22Rv1 (cell line): ENCODE measurements around the gene NUBP1.

Source experiments
- ZFX ChIP-seq: fragments of 450-650 bp; IDR thresholded peaks from 2 replicates; pipeline ENCODE4 v1.6.1; 2017; ENCODE audit warnings: antibody characterized with exemption, borderline replicate concordance
- TF ChIP-seq, protein P1 (sequence below): fragments of 450-650 bp; IDR thresholded peaks from 2 replicates; pipeline ENCODE4 v1.5.1; 2017; ENCODE audit warnings: mild to moderate bottlenecking

DNA sequence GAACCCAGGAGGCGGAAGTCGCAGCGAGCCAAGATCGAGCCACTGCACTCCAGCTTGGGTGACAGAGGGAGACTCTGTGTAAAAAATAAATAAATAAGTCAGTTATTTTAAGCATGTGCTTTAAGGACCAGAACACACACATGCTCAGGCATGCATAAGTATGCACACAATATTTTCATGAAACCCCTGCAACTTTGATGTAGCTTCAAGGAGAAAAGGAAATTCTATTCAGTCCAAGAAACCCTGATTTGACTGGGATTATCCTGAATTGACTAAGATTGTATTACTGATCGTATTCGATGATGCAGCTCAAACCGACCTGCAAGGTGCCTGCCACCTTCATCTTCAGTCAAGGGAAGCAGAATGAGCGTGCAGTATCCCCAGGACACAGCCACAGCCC, 49.8 kb upstream of the NUBP1 start:
- TF ChIP-seq, protein P1, sequence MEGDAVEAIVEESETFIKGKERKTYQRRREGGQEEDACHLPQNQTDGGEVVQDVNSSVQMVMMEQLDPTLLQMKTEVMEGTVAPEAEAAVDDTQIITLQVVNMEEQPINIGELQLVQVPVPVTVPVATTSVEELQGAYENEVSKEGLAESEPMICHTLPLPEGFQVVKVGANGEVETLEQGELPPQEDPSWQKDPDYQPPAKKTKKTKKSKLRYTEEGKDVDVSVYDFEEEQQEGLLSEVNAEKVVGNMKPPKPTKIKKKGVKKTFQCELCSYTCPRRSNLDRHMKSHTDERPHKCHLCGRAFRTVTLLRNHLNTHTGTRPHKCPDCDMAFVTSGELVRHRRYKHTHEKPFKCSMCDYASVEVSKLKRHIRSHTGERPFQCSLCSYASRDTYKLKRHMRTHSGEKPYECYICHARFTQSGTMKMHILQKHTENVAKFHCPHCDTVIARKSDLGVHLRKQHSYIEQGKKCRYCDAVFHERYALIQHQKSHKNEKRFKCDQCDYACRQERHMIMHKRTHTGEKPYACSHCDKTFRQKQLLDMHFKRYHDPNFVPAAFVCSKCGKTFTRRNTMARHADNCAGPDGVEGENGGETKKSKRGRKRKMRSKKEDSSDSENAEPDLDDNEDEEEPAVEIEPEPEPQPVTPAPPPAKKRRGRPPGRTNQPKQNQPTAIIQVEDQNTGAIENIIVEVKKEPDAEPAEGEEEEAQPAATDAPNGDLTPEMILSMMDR = no peak
- no peak for TF ChIP-seq ZFX
